ENCODE results near the gene FADS1.

Gene FADS1

DNA sequence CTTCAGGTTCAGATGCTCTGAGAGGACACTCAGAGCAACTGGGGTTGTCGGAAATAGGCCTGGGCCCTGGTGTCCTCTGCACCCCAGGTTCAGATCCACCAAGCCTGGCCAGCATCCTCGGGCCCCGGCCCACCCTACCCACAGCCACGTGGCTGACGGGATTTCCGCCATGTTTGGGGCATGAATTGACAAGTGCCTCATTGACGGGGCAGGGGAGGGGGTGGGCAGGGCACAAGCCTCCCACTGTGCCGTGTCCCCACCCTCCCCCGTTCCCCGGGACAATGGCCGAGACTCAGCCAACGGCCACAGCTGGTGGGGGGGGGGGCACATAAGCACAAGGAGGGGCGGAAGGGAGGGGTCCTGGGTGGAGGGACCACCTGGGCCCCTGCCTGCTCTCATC, 55.9 kb downstream of the FADS1 start:
- no peak for DNase-seq (ENCODE audit: low read depth)

DNA sequence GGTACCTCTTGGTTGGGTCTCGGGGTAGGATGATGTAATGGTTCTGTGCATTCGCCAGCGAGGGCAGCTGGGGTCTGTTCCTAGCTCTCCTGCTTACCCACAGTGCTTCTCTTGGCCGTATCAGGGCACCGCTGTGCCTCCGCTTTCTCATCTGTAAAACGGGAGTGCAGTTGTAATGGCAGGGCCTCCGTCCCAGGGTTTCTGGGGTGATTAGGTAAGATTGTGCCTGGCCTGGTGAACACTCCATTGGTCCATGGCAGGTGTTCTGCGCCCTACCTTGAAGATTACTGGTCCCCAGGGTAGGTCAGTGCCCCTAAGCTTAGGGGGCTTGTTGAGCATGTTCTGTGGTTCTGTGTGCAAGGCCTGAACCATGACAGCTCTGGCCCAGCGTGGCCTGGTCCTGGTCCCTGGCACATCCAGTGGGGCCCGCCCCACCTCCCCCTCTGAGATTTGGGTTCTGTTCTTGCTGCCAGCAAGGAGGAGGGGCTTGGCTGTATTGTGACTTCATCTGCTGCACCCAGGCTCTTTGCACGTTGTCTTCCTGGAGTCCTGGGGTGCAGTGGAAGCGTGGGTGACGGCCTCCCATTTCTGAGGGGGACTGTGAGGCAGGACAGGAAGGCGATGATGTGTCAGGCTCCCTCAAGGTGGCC, 59.5 kb downstream of the FADS1 start:
- DNase-seq (ENCODE audit: low read depth) = no peak

- no peak for DNase-seq (ENCODE audit: low read depth)
These were observed 60.2 kb downstream of the FADS1 start for GRCh38 chr11:61756452-61757212.

DNA sequence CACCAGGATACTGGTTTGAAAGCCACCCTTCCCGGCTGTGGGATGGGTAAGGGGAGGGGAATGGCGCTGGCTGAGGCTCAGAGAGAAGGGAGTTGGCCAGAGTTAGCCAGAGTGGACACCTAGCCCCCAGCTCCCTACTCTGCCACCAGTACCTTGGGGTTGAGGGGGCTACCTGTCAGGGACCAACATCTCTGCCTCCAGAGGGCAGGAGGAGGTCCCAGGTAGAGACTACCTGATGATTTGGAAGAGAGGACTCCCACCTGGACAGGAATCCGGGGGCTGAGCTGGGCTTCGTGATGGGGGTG, 60.7 kb downstream of the FADS1 start:
- DNase-seq (ENCODE audit: low read depth) = no peak

GRCh38 chr11:61754534-61755482, 62.0 kb downstream of the FADS1 start:
- no peak for DNase-seq (ENCODE audit: low read depth)

- DNase-seq (ENCODE audit: low read depth) = no peak
These were observed 63.1 kb downstream of the FADS1 start for GRCh38 chr11:61753672-61754071.

GRCh38 chr11:61752925-61753521, 63.8 kb downstream of the FADS1 start:
- DNase-seq (ENCODE audit: low read depth) = no peak

GRCh38 chr11:61752117-61752924, 64.5 kb downstream of the FADS1 start, which contains the start of gene MYRF:
Gene MYRF, plus strand, starts transcription at chr11:61752636. Its CDS starts 109 bp downstream, at chr11:61752745.
- DNase-seq (ENCODE audit: low read depth) = peak; percentile 14

DNA sequence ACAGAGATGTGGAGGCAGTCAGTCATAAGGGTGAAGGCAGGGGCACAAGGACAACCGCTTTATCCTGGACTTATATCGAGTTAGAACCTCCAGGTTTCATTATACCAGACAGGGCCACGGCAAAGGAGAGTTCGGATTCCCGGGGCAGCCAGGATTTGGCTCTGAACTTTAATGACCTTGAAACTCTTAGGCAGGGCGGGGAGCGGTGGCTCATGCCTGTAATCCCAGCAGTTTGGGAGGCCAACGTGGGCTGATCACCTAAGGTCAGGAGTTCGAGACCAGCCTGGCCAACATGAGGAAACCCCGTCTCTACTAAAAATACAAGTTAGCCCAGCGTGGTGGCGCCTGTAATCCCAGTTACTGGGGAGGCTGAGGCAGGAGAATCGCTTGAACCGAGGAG, 65.4 kb downstream of the FADS1 start:
- no peak for DNase-seq (ENCODE audit: low read depth)

DNA sequence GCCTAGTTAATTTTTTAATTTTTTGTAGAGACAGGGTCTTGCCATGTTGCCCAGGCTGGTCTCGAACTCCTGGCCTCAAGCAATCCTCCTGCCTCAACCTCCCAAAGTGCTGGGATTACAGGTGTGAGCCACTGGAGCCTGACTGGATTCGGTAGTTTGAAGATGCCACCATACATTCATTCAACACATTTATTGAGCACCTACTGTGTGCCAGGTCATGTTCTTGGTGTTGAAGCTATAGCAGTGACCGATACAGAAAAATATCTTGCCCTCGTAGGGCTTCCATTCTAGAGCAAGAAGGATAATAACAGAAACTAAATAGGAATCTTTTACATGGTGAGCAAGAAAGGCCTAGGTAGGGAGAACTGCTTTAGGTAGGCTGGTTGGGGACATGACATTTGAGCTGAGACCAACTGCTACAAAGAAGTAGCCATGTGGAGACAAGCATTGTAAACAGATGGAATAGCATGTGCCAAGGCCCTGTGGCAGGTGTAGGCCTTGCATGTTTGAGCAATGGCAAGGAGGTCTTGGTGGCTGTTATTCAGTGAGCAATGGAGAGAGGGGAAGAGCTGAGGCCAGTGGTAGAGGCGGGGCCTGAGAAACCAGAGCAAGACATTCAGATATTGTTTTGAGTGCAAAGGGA, 66.1 kb downstream of the FADS1 start:
- no peak for DNase-seq (ENCODE audit: low read depth)
